Gastroesophageal sphincter (tissue), 4 donors: ENCODE data around the gene PLIN4. TPM values are rescaled to one million over a fixed set of nuclear protein-coding genes. Genes with fewer than 3 reads are reported as not detected.
A peak's percentile ranks its signal among the peaks of the same experiment; 100 is the strongest.

Source experiments
- ATAC-seq: fragments of 150-250 bp; one replicate; pipeline ENCODE4 v1.9.1; 2016; ENCODE audit warnings: mild to moderate bottlenecking, moderate library complexity
- H3K27ac ChIP-seq, 4 donors: fragments of 200-600 bp; sonication (generic) in 3 of 4; 1 replicate in 3 of 4; 2 replicates in 1 of 4; pipeline ENCODE4 v1.5.1; 2016 to 2019
- H3K27me3 ChIP-seq: fragments of 200-600 bp; sonication (generic); one replicate; pipeline ENCODE4 v1.5.1; 2019
- H3K36me3 ChIP-seq, 2 donors: fragments of 200-600 bp; sonication (generic); one replicate each; pipeline ENCODE4 v1.5.1; 2019; ENCODE audit warnings: control low read depth in 1 of 2
- H3K4me1 ChIP-seq, 3 donors: fragments of 200-600 bp; sonication (generic); 1 replicate in 2 of 3; 2 replicates in 1 of 3; pipeline ENCODE4 v1.5.1; 2016 to 2019; ENCODE audit warnings: control low read depth in 2 of 3
- H3K4me3 ChIP-seq, 2 donors: fragments of 200-600 bp; sonication (generic); one replicate each; pipeline ENCODE4 v1.5.1; 2019; ENCODE audit warnings: mild to moderate bottlenecking in 1 of 2, moderate library complexity in 1 of 2
- H3K9me3 ChIP-seq, 3 donors: fragments of 200-600 bp; sonication (generic); one replicate each; pipeline ENCODE4 v1.5.1; 2017 to 2019; ENCODE audit warnings: control low read depth in 2 of 3
- EP300 ChIP-seq: sonication (generic); formaldehyde crosslinking; IDR thresholded peaks from one replicate; pipeline ENCODE4 v1.6.1; 2017; ENCODE audit warnings: antibody characterized with exemption, mild to moderate bottlenecking
- POLR2A ChIP-seq, 2 donors: fragments of 450-650 bp; IDR thresholded peaks; one replicate each; pipeline ENCODE4 v1.6.1; 2017; ENCODE audit warnings: antibody characterized with exemption in 2 of 2, mild to moderate bottlenecking in 2 of 2, moderate library complexity in 1 of 2
- POLR2AphosphoS5 ChIP-seq: sonication (generic); formaldehyde crosslinking; IDR thresholded peaks from one replicate; pipeline ENCODE4 v1.6.1; 2017; ENCODE audit warnings: antibody characterized with exemption
- WGBS, 2 donors: methylation state at CpG; one replicate each; pipeline ENCODE4 v1.1.5; 2018; ENCODE audit warnings: low coverage in 1 of 2; 5-methylcytosine and 5-hydroxymethylcytosine counted together
- total RNA-seq, 4 donors: library from RNA; depleted of rRNA; stranded (reverse); fragments of >200 nt; gene quantifications; one replicate each; pipeline ENCODE4 v1.1.0, GENCODE V29; 2016
- TF ChIP-seq, protein P1 (sequence below), 4 experiments: fragments of 200-600 bp in 2 of 4; fragments of 450-650 bp in 2 of 4; sonication (generic) in 1 of 4; IDR thresholded peaks; one replicate each; pipeline ENCODE4 v1.5.1; 2017 to 2019; ENCODE audit warnings: antibody characterized with exemption in 4 of 4, mild to moderate bottlenecking in 2 of 4, moderate library complexity in 2 of 4

Gene PLIN4
- total RNA-seq, 4 donors from 2014 or later, result 66.0 to 145 (median 87.5) TPM

DNA sequence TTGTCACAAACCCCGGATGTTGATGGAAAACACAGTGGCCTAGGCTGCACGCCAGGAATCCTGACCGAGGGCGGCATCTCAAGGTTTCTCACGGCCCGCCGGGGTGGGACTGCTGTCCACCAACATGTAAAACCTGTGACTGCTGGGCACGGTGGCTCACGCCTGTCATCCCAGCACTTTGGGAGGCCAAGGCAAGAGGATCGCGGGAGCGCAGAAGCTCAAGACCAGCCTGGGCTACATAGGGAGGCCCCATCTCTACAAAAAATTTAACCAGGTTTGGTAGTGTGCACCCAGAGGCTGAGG lies 11.2 kb downstream of the PLIN4 start:
- Histone ChIP-seq H3K36me3 (peaks cover 0 to 86% of the 10 kb centered on the region in 2 donors), H3K4me1 (peaks cover 0 to 58% (median 0%) of the 10 kb centered on the region in 3 donors), H3K4me3 (no peak overlapping the region), H3K27ac (peak overlapping the region in 3 of 4 donors; percentile 47 to 59 (median 53)), H3K27me3 (no peaks in the 10 kb centered on the region), H3K9me3 (no peaks in the 10 kb centered on the region)
- TF ChIP-seq EP300 (no peak), POLR2AphosphoS5 (no peak), POLR2A (IDR thresholded peaks at IDR 0.05) (no peak)
- TF ChIP-seq, protein P1, sequence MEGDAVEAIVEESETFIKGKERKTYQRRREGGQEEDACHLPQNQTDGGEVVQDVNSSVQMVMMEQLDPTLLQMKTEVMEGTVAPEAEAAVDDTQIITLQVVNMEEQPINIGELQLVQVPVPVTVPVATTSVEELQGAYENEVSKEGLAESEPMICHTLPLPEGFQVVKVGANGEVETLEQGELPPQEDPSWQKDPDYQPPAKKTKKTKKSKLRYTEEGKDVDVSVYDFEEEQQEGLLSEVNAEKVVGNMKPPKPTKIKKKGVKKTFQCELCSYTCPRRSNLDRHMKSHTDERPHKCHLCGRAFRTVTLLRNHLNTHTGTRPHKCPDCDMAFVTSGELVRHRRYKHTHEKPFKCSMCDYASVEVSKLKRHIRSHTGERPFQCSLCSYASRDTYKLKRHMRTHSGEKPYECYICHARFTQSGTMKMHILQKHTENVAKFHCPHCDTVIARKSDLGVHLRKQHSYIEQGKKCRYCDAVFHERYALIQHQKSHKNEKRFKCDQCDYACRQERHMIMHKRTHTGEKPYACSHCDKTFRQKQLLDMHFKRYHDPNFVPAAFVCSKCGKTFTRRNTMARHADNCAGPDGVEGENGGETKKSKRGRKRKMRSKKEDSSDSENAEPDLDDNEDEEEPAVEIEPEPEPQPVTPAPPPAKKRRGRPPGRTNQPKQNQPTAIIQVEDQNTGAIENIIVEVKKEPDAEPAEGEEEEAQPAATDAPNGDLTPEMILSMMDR (IDR thresholded peaks at IDR 0.05), result no peak
- no peak for ATAC-seq
- no CpG with 5 or more reads among the region's 12 CpGs for WGBS, 2 donors

DNA sequence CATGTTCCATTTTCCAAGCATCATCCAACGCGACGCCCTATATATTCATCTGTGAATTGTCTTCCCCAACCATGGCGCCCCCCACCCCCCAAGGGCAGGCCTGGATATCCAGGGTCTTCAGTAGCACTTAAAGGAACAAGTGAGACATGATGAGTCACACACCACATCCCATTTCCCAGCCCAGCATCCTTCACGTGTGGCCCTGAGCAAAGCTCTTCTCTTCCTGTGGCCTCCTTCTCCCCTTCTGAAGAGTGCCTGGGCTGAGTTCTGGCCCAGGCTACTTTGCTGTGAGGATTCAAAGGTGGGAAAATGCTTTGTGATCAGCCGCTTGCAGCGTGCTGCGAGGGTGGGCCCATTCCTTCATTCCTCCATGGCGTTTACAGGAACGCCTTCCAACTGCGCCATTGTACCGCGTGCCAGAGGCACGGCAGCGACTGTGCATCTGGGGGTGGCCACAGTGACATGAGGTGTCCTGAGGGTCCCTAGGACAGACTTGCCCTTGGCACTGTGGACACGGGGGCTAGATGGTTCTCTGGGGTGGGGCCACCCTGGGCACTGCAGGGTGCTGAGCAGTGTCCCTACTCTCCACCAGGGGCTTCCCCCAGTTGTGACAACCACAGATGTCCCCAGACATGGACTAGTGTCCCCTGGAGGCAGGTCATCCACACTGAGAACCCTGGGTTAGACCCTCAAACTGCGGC lies 11.7 kb downstream of the PLIN4 start:
- WGBS, 2 donors, result 64% methylated on average over 6 of the region's 17 CpGs; no CpG with 5 or more reads in 1 of the 2 donors

DNA sequence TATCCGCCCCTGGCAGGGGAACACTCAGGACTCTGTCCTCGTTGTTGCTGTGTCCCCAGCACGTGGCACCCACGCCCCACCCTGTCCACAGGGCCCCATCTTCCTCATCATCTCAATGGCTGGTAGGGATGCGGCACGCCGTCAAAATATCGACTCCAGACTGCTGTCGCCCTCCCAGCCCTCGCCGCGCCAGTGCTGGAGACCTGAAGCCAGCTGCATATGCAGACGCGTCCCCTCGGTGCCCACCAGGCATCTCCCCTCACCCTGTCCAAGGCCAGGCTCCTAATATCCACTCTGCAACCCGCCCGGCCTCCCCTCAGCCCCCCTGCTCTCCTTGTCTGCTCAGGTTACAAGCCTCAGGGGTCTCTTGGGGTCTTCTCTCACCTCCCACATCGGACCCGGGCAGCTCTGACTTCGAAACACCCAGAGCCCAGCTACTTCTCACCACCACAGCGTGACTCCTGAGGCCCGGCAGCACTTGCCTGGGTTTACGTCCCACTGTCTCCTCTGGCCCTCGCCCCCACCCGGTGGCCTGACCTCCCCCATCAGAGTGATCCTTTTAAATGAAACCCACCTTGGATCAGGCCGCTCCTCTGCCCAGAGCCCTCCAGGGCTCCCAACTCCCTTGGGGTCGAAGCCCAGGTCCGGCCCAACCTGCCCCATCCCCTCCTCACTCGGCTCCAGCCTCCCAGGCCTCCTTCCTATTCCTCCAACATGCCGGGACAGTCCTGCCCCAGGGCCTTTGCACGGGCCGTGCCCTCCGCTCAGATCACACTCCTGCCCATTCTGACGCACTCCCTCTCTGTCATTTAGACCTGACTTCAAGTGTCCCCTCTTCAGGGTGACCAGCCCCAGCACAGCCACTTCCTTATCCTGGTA lies 12.5 kb downstream of the PLIN4 start:
- 91 to 94% methylated on average over 18 to 27 of the region's 34 CpGs for WGBS, 2 donors
- peak overlapping the region in 2 of 4 donors; percentile 38 to 59 for H3K27ac ChIP-seq
- H3K9me3 ChIP-seq, result no peaks in the 10 kb centered on the region
- no peak for ATAC-seq
- TF ChIP-seq EP300 (no peak), POLR2A (IDR thresholded peaks at IDR 0.05) (no peak), POLR2AphosphoS5 (no peak)
- TF ChIP-seq, protein P1 (IDR thresholded peaks at IDR 0.05), result no peak
- H3K4me1 ChIP-seq, result peaks cover 0 to 64% (median 0%) of the 10 kb centered on the region in 3 donors
- H3K36me3 ChIP-seq, result peaks cover 0 to 89% of the 10 kb centered on the region in 2 donors
- H3K4me3 ChIP-seq, result no peak overlapping the region
- H3K27me3 ChIP-seq, result no peaks in the 10 kb centered on the region

More for the DNA sequence above, 11.7 kb downstream of the PLIN4 start:
- Histone ChIP-seq H3K4me1 (peaks cover 0 to 63% (median 0%) of the 10 kb centered on the region in 3 donors), H3K36me3 (peaks cover 0 to 86% of the 10 kb centered on the region in 2 donors), H3K27ac (peak overlapping the region in 3 of 4 donors; percentile 47 to 59 (median 53)), H3K4me3 (no peak overlapping the region), H3K27me3 (no peaks in the 10 kb centered on the region), H3K9me3 (no peaks in the 10 kb centered on the region)
- TF ChIP-seq POLR2AphosphoS5, result no peak
- no peak for TF ChIP-seq POLR2A (IDR thresholded peaks at IDR 0.05)
- TF ChIP-seq EP300, result no peak
- TF ChIP-seq, protein P1 (IDR thresholded peaks at IDR 0.05), result no peak
- ATAC-seq, result no peak

DNA sequence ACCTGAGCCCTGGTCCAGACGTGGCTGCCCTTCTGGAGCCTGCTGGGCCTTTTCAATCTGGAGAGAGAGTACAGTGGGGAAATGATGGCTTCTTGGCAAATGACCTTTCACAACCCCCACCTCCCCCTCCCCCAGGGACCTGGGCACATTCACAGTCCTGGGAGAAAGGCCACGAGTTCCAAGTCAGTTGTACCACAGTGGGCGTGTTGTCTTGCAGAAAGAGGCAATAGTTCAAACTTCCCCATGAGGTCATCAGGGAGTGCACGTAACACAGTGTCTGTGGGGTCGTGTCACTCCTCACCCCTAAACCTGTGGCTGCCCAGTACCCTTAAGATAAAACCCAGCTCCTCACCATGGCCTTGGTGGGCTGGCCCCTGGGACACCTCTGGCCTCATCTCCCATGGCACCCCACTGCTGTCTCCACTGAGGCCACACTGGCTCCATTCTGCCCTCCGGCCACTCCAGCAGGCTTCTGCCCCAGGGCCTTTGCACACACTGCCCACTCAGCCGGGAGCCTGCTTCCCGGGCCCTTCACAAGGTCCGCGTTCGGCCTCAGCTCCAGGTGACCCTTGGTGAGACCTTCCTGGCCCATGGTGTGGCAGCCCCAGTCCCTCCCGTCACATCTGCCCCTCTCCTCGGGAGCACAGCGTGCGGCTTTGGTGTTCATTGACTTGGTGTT lies 13.3 kb downstream of the PLIN4 start:
- Histone ChIP-seq H3K27me3 (no peaks in the 10 kb centered on the region), H3K4me1 (peaks cover 0 to 64% (median 0%) of the 10 kb centered on the region in 3 donors), H3K27ac (peak overlapping the region in 3 of 4 donors; percentile 31 to 38 (median 38)), H3K9me3 (no peaks in the 10 kb centered on the region), H3K4me3 (no peak overlapping the region), H3K36me3 (peaks cover 0 to 89% of the 10 kb centered on the region in 2 donors)
- TF ChIP-seq POLR2AphosphoS5, result no peak
- TF ChIP-seq, protein P1 (IDR thresholded peaks at IDR 0.05), result no peak
- TF ChIP-seq EP300, result no peak
- no peak for TF ChIP-seq POLR2A (IDR thresholded peaks at IDR 0.05)
- no peak for ATAC-seq
- 10% methylated on average over 2 of the region's 15 CpGs; no CpG with 5 or more reads in 1 of the 2 donors for WGBS, 2 donors
